Immature natural killer cell (primary cell): ENCODE measurements around the gene RALGAPB. TPM values are rescaled to one million over a fixed set of nuclear protein-coding genes. Genes with fewer than 3 reads are reported as not detected.

Experiments used
- DNase-seq, 3 donors: peaks; one replicate each; pipeline ENCODE4 v3.0.0; 2022; ENCODE audit warnings: mixed read lengths in 1 of 3
- H3K27ac Mint-ChIP-seq, 6 donors: one replicate each; pipeline ENCODE4 v1.8.0; 2020; ENCODE audit warnings: mixed read lengths in 6 of 6, mild to moderate bottlenecking in 5 of 6, inconsistent platforms in 4 of 6, moderate library complexity in 3 of 6
- H3K27me3 Mint-ChIP-seq, 3 donors: one replicate each; pipeline ENCODE4 v1.8.0; 2020 to 2021; ENCODE audit warnings: low read depth in 3 of 3, mild to moderate bottlenecking in 3 of 3, mixed read lengths in 3 of 3, moderate library complexity in 3 of 3, inconsistent platforms in 1 of 3
- H3K36me3 Mint-ChIP-seq, 3 donors: one replicate each; pipeline ENCODE4 v1.8.0; 2020; ENCODE audit warnings: mixed read lengths in 3 of 3, inconsistent platforms in 2 of 3, mild to moderate bottlenecking in 2 of 3
- H3K4me1 Mint-ChIP-seq, 2 donors: one replicate each; pipeline ENCODE4 v1.8.0; 2020; ENCODE audit warnings: inconsistent platforms in 2 of 2, mild to moderate bottlenecking in 2 of 2, mixed read lengths in 2 of 2, moderate library complexity in 1 of 2
- H3K4me3 Mint-ChIP-seq, 5 donors: one replicate each; pipeline ENCODE4 v1.8.0; 2020; ENCODE audit warnings: mild to moderate bottlenecking in 5 of 5, mixed read lengths in 5 of 5, inconsistent platforms in 3 of 5, moderate library complexity in 3 of 5
- H3K9me3 Mint-ChIP-seq, 6 donors: one replicate each; pipeline ENCODE4 v1.8.0; 2020; ENCODE audit warnings: mild to moderate bottlenecking in 6 of 6, mixed read lengths in 6 of 6, inconsistent platforms in 4 of 6, moderate library complexity in 3 of 6
- polyA plus RNA-seq, 3 donors: library from polyadenylated mRNA; unstranded; fragments of 300-500 nt; fragmentation: Illumina TruSeq; gene quantifications; one replicate each; pipeline ENCODE4 v1.2.3, GENCODE V29; 2021

RALGAPB gene
- polyA plus RNA-seq, 3 donors from 2014 or later, result 7.5 to 16.7 (median 14.7) TPM

- Mint-ChIP-seq H3K9me3 (no peaks in the 10 kb centered on the region), H3K27me3 (no peaks in the 10 kb centered on the region), H3K4me3 (no peak overlapping the region), H3K36me3 (peaks cover 29 to 41% (median 30%) of the 10 kb centered on the region in 3 donors), H3K27ac (no peak overlapping the region), H3K4me1 (peaks cover 2 to 3% of the 10 kb centered on the region in 2 donors)
- no peak for DNase-seq
Observed at GRCh38 chr20:38519426-38519825, 46.8 kb downstream of the RALGAPB start.

- Mint-ChIP-seq H3K4me3 (no peak overlapping the region), H3K4me1 (no peaks in the 10 kb centered on the region), H3K36me3 (peaks cover 27 to 48% (median 29%) of the 10 kb centered on the region in 3 donors), H3K27me3 (no peaks in the 10 kb centered on the region), H3K27ac (no peak overlapping the region), H3K9me3 (no peaks in the 10 kb centered on the region)
- DNase-seq, result no peak
Observed at GRCh38 chr20:38520261-38520660, 47.6 kb downstream of the RALGAPB start.

- H3K4me1 Mint-ChIP-seq, result peaks cover 0 to 2% of the 10 kb centered on the region in 2 donors
- H3K9me3 Mint-ChIP-seq, result no peaks in the 10 kb centered on the region
- no peaks in the 10 kb centered on the region for H3K27me3 Mint-ChIP-seq
- peaks cover 20 to 52% (median 22%) of the 10 kb centered on the region in 3 donors for H3K36me3 Mint-ChIP-seq
- no peak overlapping the region for H3K4me3 Mint-ChIP-seq
- H3K27ac Mint-ChIP-seq, result no peak overlapping the region
- DNase-seq, result no peak
Observed at GRCh38 chr20:38523697-38524096, 51.1 kb downstream of the RALGAPB start.

- Mint-ChIP-seq H3K4me3 (no peak overlapping the region), H3K4me1 (peaks cover 2 to 5% of the 10 kb centered on the region in 2 donors), H3K9me3 (no peaks in the 10 kb centered on the region), H3K36me3 (peaks cover 13 to 45% (median 13%) of the 10 kb centered on the region in 3 donors), H3K27me3 (no peaks in the 10 kb centered on the region), H3K27ac (no peak overlapping the region)
- DNase-seq, result no peak
Observed at GRCh38 chr20:38528167-38528566, 55.5 kb downstream of the RALGAPB start.

GRCh38 chr20:38531021-38531420 is 58.4 kb downstream of the RALGAPB start:
- Mint-ChIP-seq H3K27me3 (no peaks in the 10 kb centered on the region), H3K27ac (no peak overlapping the region), H3K36me3 (peaks cover 5 to 41% (median 17%) of the 10 kb centered on the region in 3 donors), H3K4me3 (no peak overlapping the region), H3K4me1 (peaks cover 8 to 22% of the 10 kb centered on the region in 2 donors), H3K9me3 (no peaks in the 10 kb centered on the region)
- DNase-seq, result no peak

GRCh38 chr20:38534756-38535155 is 62.1 kb downstream of the RALGAPB start:
- no peaks in the 10 kb centered on the region for H3K9me3 Mint-ChIP-seq
- H3K4me3 Mint-ChIP-seq, result no peak overlapping the region
- no peaks in the 10 kb centered on the region for H3K27me3 Mint-ChIP-seq
- peak overlapping the region in 4 of 6 donors; percentile 20 to 80 (median 56) for H3K27ac Mint-ChIP-seq
- peaks cover 7 to 30% of the 10 kb centered on the region in 2 donors for H3K4me1 Mint-ChIP-seq
- peaks cover 17 to 46% (median 30%) of the 10 kb centered on the region in 3 donors for H3K36me3 Mint-ChIP-seq
- DNase-seq, result peak; percentile 2 to 17 (median 4)

GRCh38 chr20:38536310-38536709 is 63.7 kb downstream of the RALGAPB start:
- DNase-seq, result no peak
- Mint-ChIP-seq H3K9me3 (no peaks in the 10 kb centered on the region), H3K4me1 (peaks cover 7 to 30% of the 10 kb centered on the region in 2 donors), H3K27ac (no peak overlapping the region), H3K27me3 (no peaks in the 10 kb centered on the region), H3K36me3 (peaks cover 18 to 54% (median 30%) of the 10 kb centered on the region in 3 donors), H3K4me3 (no peak overlapping the region)

- Mint-ChIP-seq H3K4me1 (peaks cover 7 to 30% of the 10 kb centered on the region in 2 donors), H3K36me3 (peaks cover 25 to 57% (median 39%) of the 10 kb centered on the region in 3 donors), H3K27ac (no peak overlapping the region), H3K4me3 (no peak overlapping the region), H3K9me3 (no peaks in the 10 kb centered on the region), H3K27me3 (peaks cover 0 to 2% (median 0%) of the 10 kb centered on the region in 3 donors)
- DNase-seq, result no peak
Observed at GRCh38 chr20:38537176-38537575, 64.5 kb downstream of the RALGAPB start.

GRCh38 chr20:38538789-38539188 is 66.1 kb downstream of the RALGAPB start:
- H3K36me3 Mint-ChIP-seq, result peaks cover 22 to 63% (median 38%) of the 10 kb centered on the region in 3 donors
- no peak overlapping the region for H3K27ac Mint-ChIP-seq
- H3K4me3 Mint-ChIP-seq, result no peak overlapping the region
- H3K9me3 Mint-ChIP-seq, result no peaks in the 10 kb centered on the region
- H3K27me3 Mint-ChIP-seq, result peaks cover 0 to 2% (median 0%) of the 10 kb centered on the region in 3 donors
- no peak for DNase-seq
- H3K4me1 Mint-ChIP-seq, result peaks cover 7 to 22% of the 10 kb centered on the region in 2 donors

GRCh38 chr20:38543014-38543906 is 70.6 kb downstream of the RALGAPB start:
- no peak overlapping the region for H3K4me3 Mint-ChIP-seq
- peaks cover 0 to 2% (median 1%) of the 10 kb centered on the region in 3 donors for H3K27me3 Mint-ChIP-seq
- peak overlapping the region in 2 of 6 donors; percentile 3 to 12 for H3K27ac Mint-ChIP-seq
- peaks cover 19 to 67% (median 22%) of the 10 kb centered on the region in 3 donors for H3K36me3 Mint-ChIP-seq
- DNase-seq, result no peak
- H3K9me3 Mint-ChIP-seq, result no peaks in the 10 kb centered on the region
- no peaks in the 10 kb centered on the region for H3K4me1 Mint-ChIP-seq

GRCh38 chr20:38545771-38546170 is 73.1 kb downstream of the RALGAPB start:
- DNase-seq, result no peak
- Mint-ChIP-seq H3K36me3 (peaks cover 25 to 78% (median 30%) of the 10 kb centered on the region in 3 donors), H3K9me3 (no peaks in the 10 kb centered on the region), H3K4me1 (no peaks in the 10 kb centered on the region), H3K27ac (peak overlapping the region in 1 of 6 donors; percentile 31), H3K4me3 (no peak overlapping the region), H3K27me3 (peaks cover 0 to 2% (median 1%) of the 10 kb centered on the region in 3 donors)

GRCh38 chr20:38547288-38548085 is 74.8 kb downstream of the RALGAPB start:
- no peak for DNase-seq
- Mint-ChIP-seq H3K9me3 (no peaks in the 10 kb centered on the region), H3K4me3 (no peak overlapping the region), H3K4me1 (no peaks in the 10 kb centered on the region), H3K27me3 (peaks cover 0 to 1% (median 0%) of the 10 kb centered on the region in 3 donors), H3K27ac (peak overlapping the region in 1 of 6 donors; percentile 14), H3K36me3 (peaks cover 16 to 61% (median 21%) of the 10 kb centered on the region in 3 donors)

- Mint-ChIP-seq H3K9me3 (no peaks in the 10 kb centered on the region), H3K27me3 (peaks cover 0 to 1% (median 0%) of the 10 kb centered on the region in 3 donors), H3K36me3 (peaks cover 12 to 55% (median 21%) of the 10 kb centered on the region in 3 donors), H3K27ac (no peak overlapping the region), H3K4me1 (no peaks in the 10 kb centered on the region), H3K4me3 (no peak overlapping the region)
- DNase-seq, result no peak
Observed at GRCh38 chr20:38548356-38549083, 75.9 kb downstream of the RALGAPB start.
